Measurements from ENCODE around the gene RPRD2. TPM values are rescaled to one million over a fixed set of nuclear protein-coding genes. Genes with fewer than 3 reads are reported as not detected.

Gene RPRD2
- polyA plus RNA-seq, 1 donor (not counting 4 experiments of a cell fraction or from before 2014, with no cell fraction given) = 9.1 TPM

DNA sequence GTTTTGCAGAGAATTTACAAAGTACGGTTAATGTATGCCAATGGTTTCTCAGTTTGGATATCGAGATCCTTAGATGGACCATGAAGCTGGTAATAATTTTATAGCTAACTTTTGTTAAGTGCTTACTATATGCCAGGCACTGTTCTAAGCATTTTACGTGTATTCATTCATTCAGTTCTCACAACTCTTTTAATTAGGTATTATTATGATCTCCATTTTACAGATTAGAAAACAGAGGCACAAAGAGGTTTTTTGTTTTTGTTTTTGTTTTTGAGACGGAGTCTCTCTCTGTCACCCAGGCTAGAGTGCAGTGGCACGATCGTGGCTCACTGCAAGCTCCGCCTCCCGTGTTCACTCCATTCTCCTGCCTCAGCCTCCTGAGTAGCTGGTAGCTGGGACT is 7.2 kb downstream of the RPRD2 start:
- Histone ChIP-seq H3K9ac (ENCODE audit: control insufficient read depth, extremely low read depth, insufficient read depth, low read length) (no peak overlapping the region), H2AFZ (ENCODE audit: control insufficient read depth, low read length) (no peak overlapping the region), H4K20me1 (ENCODE audit: control insufficient read depth, extremely low read depth, insufficient read depth, low read length) (peaks cover 3% of the 10 kb centered on the region), H3K4me3 (ENCODE audit: control insufficient read depth in 2 of 3, extremely low read depth in 1 of 3, insufficient read depth in 2 of 3, low read depth in 1 of 3, low read length in 3 of 3) (no peak overlapping the region), H3K27me3 (ENCODE audit: control insufficient read depth, extremely low read depth, insufficient read depth, low read length) (no peaks in the 10 kb centered on the region), H3K9me3 (ENCODE audit: control insufficient read depth, low read depth, low read length) (no peaks in the 10 kb centered on the region), H3K4me1 (ENCODE audit: control insufficient read depth, extremely low read depth, insufficient read depth, low read length) (peaks cover 10% of the 10 kb centered on the region), H3K36me3 (ENCODE audit: control insufficient read depth in 2 of 2, extremely low read depth in 1 of 2, insufficient read depth in 2 of 2, low read length in 2 of 2) (no peaks in the 10 kb centered on the region), H3K9me1 (ENCODE audit: control insufficient read depth, extremely low read depth, insufficient read depth, low read length) (no peaks in the 10 kb centered on the region), H3K4me2 (ENCODE audit: control insufficient read depth, extremely low read depth, insufficient read depth, low read depth, low read length) (no peak overlapping the region), H3K79me2 (ENCODE audit: control insufficient read depth, insufficient read depth, low read length) (peaks cover 91% of the 10 kb centered on the region), H3K27ac (ENCODE audit: control insufficient read depth, insufficient read depth, low read length) (no peak overlapping the region)
- FAIRE-seq (no peak), DNase-seq (ENCODE audit: low read depth, low spot score) (no peak)
- TF ChIP-seq EZH2 (IDR thresholded peaks at IDR 0.05; ENCODE audit: low read length) = no peak
- no peak for TF ChIP-seq CTCF (optimal IDR thresholded peaks at IDR 0.05 in 1 of 3, IDR thresholded peaks at IDR 0.05 in 1 of 3, conservative IDR thresholded peaks at IDR 0.05 in 1 of 3; ENCODE audit: extremely low read depth in 1 of 3, insufficient read depth in 2 of 3, low read length in 3 of 3)
- dilution Hi-C loops (cut with MboI; ENCODE audit: extremely low pct_ligation_motif_present, low sequenced_read_pairs) = no loop called here

GRCh38 chr1:150372580-150372979 is 8.6 kb downstream of the RPRD2 start:
- no peaks in the 10 kb centered on the region for H3K27me3 ChIP-seq (ENCODE audit: control insufficient read depth, extremely low read depth, insufficient read depth, low read length)
- no peak for TF ChIP-seq CTCF (optimal IDR thresholded peaks at IDR 0.05 in 1 of 3, IDR thresholded peaks at IDR 0.05 in 1 of 3, conservative IDR thresholded peaks at IDR 0.05 in 1 of 3; ENCODE audit: extremely low read depth in 1 of 3, insufficient read depth in 2 of 3, low read length in 3 of 3)
- TF ChIP-seq EZH2 (IDR thresholded peaks at IDR 0.05; ENCODE audit: low read length) = no peak

More at GRCh38 chr1:150372580-150372979, 8.6 kb downstream of the RPRD2 start:
- peaks cover 3% of the 10 kb centered on the region for H4K20me1 ChIP-seq (ENCODE audit: control insufficient read depth, extremely low read depth, insufficient read depth, low read length)
- no peak overlapping the region for H3K4me2 ChIP-seq (ENCODE audit: control insufficient read depth, extremely low read depth, insufficient read depth, low read depth, low read length)
- dilution Hi-C loops (cut with MboI; ENCODE audit: extremely low pct_ligation_motif_present, low sequenced_read_pairs) = no loop called here
- H3K4me3 ChIP-seq (ENCODE audit: control insufficient read depth in 2 of 3, extremely low read depth in 1 of 3, insufficient read depth in 2 of 3, low read depth in 1 of 3, low read length in 3 of 3) = no peak overlapping the region
- H2AFZ ChIP-seq (ENCODE audit: control insufficient read depth, low read length) = no peak overlapping the region
- FAIRE-seq (no peak), DNase-seq (ENCODE audit: low read depth, low spot score) (no peak)
- H3K36me3 ChIP-seq (ENCODE audit: control insufficient read depth in 2 of 2, extremely low read depth in 1 of 2, insufficient read depth in 2 of 2, low read length in 2 of 2) = no peaks in the 10 kb centered on the region
- H3K9me3 ChIP-seq (ENCODE audit: control insufficient read depth, low read depth, low read length) = no peaks in the 10 kb centered on the region
- peaks cover 88% of the 10 kb centered on the region for H3K79me2 ChIP-seq (ENCODE audit: control insufficient read depth, insufficient read depth, low read length)
- H3K4me1 ChIP-seq (ENCODE audit: control insufficient read depth, extremely low read depth, insufficient read depth, low read length) = peaks cover 10% of the 10 kb centered on the region
- no peaks in the 10 kb centered on the region for H3K9me1 ChIP-seq (ENCODE audit: control insufficient read depth, extremely low read depth, insufficient read depth, low read length)
- no peak overlapping the region for H3K9ac ChIP-seq (ENCODE audit: control insufficient read depth, extremely low read depth, insufficient read depth, low read length)
- H3K27ac ChIP-seq (ENCODE audit: control insufficient read depth, insufficient read depth, low read length) = no peak overlapping the region

All from keratinocyte (primary cell).